ENCODE results near the gene PJVK.

- TF ChIP-seq EZH2 (IDR thresholded peaks at IDR 0.05; ENCODE audit: low read depth, unreplicated experiment) (no peak), CTCF (conservative IDR thresholded peaks at IDR 0.05; ENCODE audit: low read depth in 2 of 2) (no peak), STAT1 (IDR thresholded peaks at IDR 0.05; ENCODE audit: unreplicated experiment) (no peak), POLR2AphosphoS5 (IDR thresholded peaks at IDR 0.05; ENCODE audit: low read depth) (no peak)
These were observed 22.8 kb upstream of the PJVK start for GRCh38 chr2:178428396-178428806.

Measured in GM23338 (cell line).